H54 (cell line): Measurements from ENCODE around the gene MSL1.
A peak's percentile ranks its signal among the peaks of the same experiment; 100 is the strongest.

Experiments used
- DNase-seq: peaks from one replicate; pipeline ENCODE4 v3.0.0; 2011; ENCODE audit warnings: low spot score, mixed read lengths; ENCODE audit not compliant: insufficient read length
- FAIRE-seq: peaks from 3 replicates; lab custom pipeline; 2011; peaks lifted over from hg19 to GRCh38; lab: Jason Lieb, UNC
- POLR2A ChIP-seq: IDR thresholded peaks from 2 replicates; pipeline ENCODE4 v1.6.1; 2011; ENCODE audit warnings: low read depth, mild to moderate bottlenecking, low read length

The MSL1 gene

DNA sequence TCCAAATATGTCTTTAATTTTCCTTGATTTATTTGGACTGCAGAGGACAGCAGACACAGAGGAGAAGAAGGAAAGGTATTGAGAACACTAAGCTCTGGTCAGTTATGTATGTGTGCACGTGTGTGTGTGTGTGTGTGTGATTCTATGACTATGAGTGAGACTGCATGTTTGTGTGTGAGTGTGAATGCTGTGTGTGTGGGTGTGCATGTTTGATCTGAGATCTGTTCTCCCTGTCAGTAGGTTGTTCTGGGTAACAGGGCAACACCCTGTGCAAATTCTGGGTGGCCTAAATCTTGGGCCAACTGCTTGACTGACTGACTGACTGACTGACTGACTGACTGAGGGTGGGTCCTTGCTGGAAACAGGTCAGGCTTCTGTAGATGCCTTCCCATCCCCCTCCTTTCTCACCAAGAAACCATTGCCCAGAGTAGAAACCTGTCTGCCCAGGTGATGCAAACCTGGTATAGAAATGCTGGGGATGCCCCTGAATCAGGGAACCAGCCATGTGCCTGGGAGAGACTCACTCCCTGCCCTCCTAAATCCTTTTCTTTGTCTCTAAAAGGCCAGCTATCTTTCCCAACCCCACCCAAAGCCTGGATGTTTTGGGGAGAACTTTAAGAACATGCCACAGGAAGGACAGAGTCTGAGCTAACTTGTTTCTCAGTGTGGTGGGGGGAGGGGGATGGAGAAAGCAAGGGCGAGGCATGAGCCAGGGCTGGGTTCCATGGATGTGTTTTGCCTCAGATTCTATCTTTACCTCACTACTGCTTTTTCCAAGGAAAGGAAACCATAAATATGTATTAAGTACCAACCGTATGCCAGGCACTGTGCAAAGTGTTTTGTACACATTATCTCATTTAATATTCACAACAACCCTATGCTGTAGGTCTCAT lies 16.9 kb upstream of the MSL1 start:
- TF ChIP-seq POLR2A = no peak
- FAIRE-seq = no peak
- DNase-seq = no peak

DNA sequence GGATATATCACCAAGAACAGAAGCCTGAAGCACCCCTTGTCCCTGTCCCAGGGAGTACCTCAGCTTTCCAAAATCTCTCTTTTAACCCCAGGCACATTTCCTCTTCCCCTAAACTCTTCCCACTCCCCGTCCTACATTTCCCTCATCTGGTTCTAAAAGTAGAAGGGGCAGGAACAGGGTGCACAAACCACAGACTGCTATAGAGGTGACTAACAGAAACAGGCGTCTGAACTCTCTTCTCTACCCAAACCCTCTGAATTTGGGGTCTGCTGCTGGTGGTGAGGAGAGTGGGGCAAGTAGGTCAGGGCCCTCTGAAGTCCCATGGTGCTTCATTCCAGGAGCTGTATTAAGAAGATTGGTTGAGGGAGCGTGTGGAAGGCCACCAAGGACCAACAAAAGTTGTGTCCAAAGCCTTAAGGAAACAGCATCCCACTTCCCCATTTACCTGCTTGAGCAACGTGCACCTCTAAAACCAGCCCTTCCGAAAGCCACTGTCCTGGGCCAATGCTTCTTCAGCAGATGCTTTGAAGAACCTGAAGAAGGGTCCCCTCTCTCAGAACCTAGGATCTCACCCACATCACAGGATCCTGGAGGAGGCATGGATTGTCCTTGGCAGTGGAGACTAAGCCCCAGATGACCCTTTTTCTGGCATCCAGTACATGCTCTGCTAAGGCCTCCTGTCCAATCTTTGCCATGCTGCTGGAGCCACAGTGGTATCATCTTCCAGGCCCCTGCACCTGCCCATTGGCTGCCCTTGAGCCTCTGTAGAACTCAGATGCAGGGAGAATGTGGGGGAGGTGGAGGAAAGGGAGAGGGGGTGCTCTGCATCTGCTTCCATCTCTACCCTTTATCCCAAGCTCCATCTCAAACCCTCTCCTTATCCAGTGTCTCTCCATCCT lies 15.7 kb upstream of the MSL1 start:
- FAIRE-seq (no peak), DNase-seq (no peak)
- TF ChIP-seq POLR2A = no peak

GRCh38 chr17:40106760-40107521 lies 14.8 kb upstream of the MSL1 start:
- TF ChIP-seq POLR2A = no peak
- no peak for FAIRE-seq
- no peak for DNase-seq

DNA sequence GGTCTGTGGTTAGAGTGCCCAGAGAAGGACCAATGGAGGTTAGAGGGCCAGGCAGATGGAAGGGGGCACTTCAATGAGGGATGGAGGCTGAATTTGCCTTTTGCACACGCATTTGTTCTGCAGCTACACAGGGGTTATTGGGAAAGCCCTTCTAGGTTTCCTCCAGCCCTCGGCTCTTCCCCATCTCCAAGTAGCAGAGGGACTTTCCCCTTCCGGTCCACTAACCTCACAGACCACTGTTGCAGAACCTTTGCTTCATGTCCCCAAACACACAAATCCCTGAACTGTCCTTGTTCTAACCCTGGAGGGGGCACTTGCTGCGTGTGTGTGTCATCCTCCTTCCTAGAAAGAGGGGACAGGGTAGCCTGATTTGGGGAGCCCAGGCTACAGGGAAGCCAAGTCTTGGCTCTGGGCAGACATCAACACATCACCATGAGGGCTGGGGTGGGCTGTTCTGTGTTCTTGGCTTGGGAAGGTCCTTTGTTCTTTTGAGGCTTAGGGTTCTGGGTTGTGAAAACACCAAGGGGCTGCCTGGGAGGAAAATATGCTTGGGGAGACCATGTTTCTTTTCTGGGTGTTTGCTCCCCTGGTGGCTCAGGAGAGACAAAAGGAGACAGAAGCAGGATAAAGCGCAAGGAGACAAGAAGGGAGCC lies 14.1 kb upstream of the MSL1 start:
- TF ChIP-seq POLR2A = no peak
- DNase-seq = no peak
- FAIRE-seq = no peak

GRCh38 chr17:40108970-40109824 lies 12.6 kb upstream of the MSL1 start:
- FAIRE-seq (no peak), DNase-seq (no peak)
- no peak for TF ChIP-seq POLR2A

- FAIRE-seq (no peak), DNase-seq (no peak)
- no peak for TF ChIP-seq POLR2A
Measured at GRCh38 chr17:40110026-40110845, 11.5 kb upstream of the MSL1 start.

DNA sequence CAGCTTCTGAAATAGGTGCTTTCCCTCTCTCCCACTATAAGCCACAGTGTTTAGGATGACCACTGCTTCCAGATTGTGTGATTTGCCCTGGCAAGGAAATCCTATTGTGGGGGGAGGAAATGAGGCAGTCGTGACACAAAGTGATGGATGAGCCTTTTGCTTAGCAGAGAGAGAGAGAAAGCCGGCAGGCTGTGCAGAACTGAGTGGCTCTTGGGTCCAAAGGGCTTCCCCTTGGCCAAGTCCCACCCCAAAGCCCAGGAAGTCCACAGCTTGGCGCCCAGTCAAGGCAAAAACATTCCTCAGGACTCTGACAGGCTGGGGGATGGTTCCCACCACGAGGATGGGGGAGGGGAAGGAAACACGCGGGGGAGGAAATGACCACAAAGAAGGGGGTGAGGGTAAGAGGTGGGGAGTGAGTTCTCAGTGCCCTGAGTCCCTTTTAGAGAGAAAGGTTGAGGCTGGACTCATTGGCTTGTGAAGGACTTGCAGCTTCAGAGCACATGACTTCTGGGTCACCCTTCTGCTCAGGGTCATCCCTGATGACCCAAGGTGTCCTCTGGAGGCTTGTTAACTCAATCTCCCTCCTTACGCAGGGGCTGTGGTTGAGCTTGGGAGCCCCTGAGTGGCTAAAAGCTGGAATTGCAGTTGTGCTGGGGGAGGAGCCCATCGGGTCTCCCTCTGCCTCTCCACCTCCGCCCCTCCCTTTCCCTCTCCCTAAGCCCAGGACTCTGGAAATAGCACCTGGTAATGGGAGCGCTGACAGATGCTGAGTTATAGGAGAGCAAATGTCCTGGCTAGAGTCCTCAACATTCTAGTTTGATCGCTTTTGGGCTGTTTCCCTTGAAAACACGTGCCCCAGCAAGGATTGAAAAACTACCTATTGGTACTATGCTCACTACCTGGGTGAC lies 10.3 kb upstream of the MSL1 start:
- FAIRE-seq (no peak), DNase-seq (peak; percentile 83)
- no peak for TF ChIP-seq POLR2A

GRCh38 chr17:40112191-40112711 lies 9.5 kb upstream of the MSL1 start:
- FAIRE-seq = no peak
- no peak for DNase-seq
- TF ChIP-seq POLR2A = no peak

DNA sequence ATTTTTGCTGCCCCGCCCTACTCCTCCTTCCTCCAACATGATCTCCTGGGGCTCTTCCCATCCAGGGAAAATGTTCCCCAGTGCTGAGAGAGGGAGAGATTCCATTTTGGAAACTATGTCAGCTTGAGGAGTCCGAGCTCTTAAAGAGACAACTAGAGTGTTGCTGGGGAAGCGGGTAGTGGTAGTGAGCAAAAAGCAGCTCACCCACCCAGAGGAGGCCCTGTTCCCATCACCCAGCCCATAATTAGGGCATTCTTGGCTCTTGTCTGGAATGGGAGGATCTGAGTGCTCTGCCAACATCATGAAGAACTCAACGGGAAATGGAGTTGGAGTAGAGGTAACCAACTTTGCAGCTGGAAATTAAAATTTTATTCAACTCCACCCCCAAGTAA lies 9.1 kb upstream of the MSL1 start:
- FAIRE-seq = no peak
- no peak for TF ChIP-seq POLR2A
- DNase-seq = no peak

- DNase-seq = peak; percentile 86
- 0 out of 2 replicates have a peak, but pooled peaks have one; percentile 18 for TF ChIP-seq POLR2A
- FAIRE-seq = peak; percentile 15
Measured at GRCh38 chr17:40113110-40113906, 8.5 kb upstream of the MSL1 start.
